ENCODE results near the gene MYH10.
A peak's percentile ranks its signal among the peaks of the same experiment; 100 is the strongest.

Gene MYH10

GRCh38 chr17:8443756-8444155 is 186.8 kb downstream of the MYH10 start:
- no peak for TF ChIP-seq CTCF (IDR thresholded peaks at IDR 0.05; ENCODE audit: low read depth, low read length)
- H3K4me3 ChIP-seq (ENCODE audit: low read depth, low read length), result no peak overlapping the region

GRCh38 chr17:8442310-8442709 is 188.2 kb downstream of the MYH10 start:
- no peak for TF ChIP-seq CTCF (IDR thresholded peaks at IDR 0.05; ENCODE audit: low read depth, low read length)
- no peak overlapping the region for H3K4me3 ChIP-seq (ENCODE audit: low read depth, low read length)

- no peak for TF ChIP-seq CTCF (IDR thresholded peaks at IDR 0.05; ENCODE audit: low read depth, low read length)
- H3K4me3 ChIP-seq (ENCODE audit: low read depth, low read length), result no peak overlapping the region
Measured at GRCh38 chr17:8441690-8442089, 188.8 kb downstream of the MYH10 start.

GRCh38 chr17:8439681-8440080 is 190.8 kb downstream of the MYH10 start:
- H3K4me3 ChIP-seq (ENCODE audit: low read depth, low read length), result no peak overlapping the region
- TF ChIP-seq CTCF (IDR thresholded peaks at IDR 0.05; ENCODE audit: low read depth, low read length), result no peak

GRCh38 chr17:8438441-8438840 is 192.1 kb downstream of the MYH10 start:
- TF ChIP-seq CTCF (IDR thresholded peaks at IDR 0.05; ENCODE audit: low read depth, low read length), result no peak
- no peak overlapping the region for H3K4me3 ChIP-seq (ENCODE audit: low read depth, low read length)

GRCh38 chr17:8436844-8437171 is 193.7 kb downstream of the MYH10 start:
- peak overlapping the region; percentile 90 for H3K4me3 ChIP-seq (ENCODE audit: low read depth, low read length)
- no peak for TF ChIP-seq CTCF (IDR thresholded peaks at IDR 0.05; ENCODE audit: low read depth, low read length)

- no peak for TF ChIP-seq CTCF (IDR thresholded peaks at IDR 0.05; ENCODE audit: low read depth, low read length)
- H3K4me3 ChIP-seq (ENCODE audit: low read depth, low read length), result peak overlapping the region; percentile 90
Measured at GRCh38 chr17:8436169-8436843, 194.2 kb downstream of the MYH10 start.
